Testis (tissue), 3 donors: ENCODE results near the gene MATN1. TPM values are rescaled to one million over a fixed set of nuclear protein-coding genes. Genes with fewer than 3 reads are reported as not detected.

Experiments used
- DNase-seq: peaks from one replicate; pipeline ENCODE4 v3.0.0-alpha.2; 2019
- H3K27ac ChIP-seq, 2 donors: fragments of 200-600 bp; sonication (generic); one replicate each; pipeline ENCODE4 v1.5.1; 2019
- H3K27me3 ChIP-seq: fragments of 200-600 bp; sonication (generic); one replicate; pipeline ENCODE4 v1.5.1; 2019
- H3K36me3 ChIP-seq: fragments of 200-600 bp; sonication (generic); one replicate; pipeline ENCODE4 v1.5.1; 2017; ENCODE audit warnings: low read depth; ENCODE audit errors: missing control alignments
- H3K4me1 ChIP-seq: fragments of 200-600 bp; sonication (generic); one replicate; pipeline ENCODE4 v1.5.1; 2019
- H3K4me3 ChIP-seq, 2 donors: fragments of 200-600 bp; sonication (generic); one replicate each; pipeline ENCODE4 v1.5.1; 2017 to 2019
- H3K9me3 ChIP-seq: fragments of 200-600 bp; sonication (generic); one replicate; pipeline ENCODE4 v1.5.1; 2017
- CTCF ChIP-seq, 3 experiments: fragments of 450-650 bp in 2 of 3; fragments of 200-600 bp in 1 of 3; sonication (generic) in 1 of 3; IDR thresholded peaks; one replicate each; pipeline ENCODE4 v1.5.1; 2016 to 2019; ENCODE audit warnings: antibody characterized with exemption in 3 of 3, mild to moderate bottlenecking in 2 of 3, moderate library complexity in 1 of 3
- POLR2A ChIP-seq: fragments of 450-650 bp; IDR thresholded peaks from one replicate; pipeline ENCODE4 v1.6.1; 2017; ENCODE audit warnings: antibody characterized with exemption, mild to moderate bottlenecking, moderate library complexity
- WGBS, 2 donors: methylation state at CpG; one replicate each; pipeline ENCODE4 v1.1.5; 2018; 5-methylcytosine and 5-hydroxymethylcytosine counted together
- intact Hi-C: fragments of 100-400 bp; cut with DNase I; formaldehyde crosslinking; loops from one replicate; pipeline ENCODE4 v1.15.1; 2023; ENCODE audit warnings: low total_unique reads
- polyA plus RNA-seq: library from polyadenylated mRNA; stranded (reverse); fragments of 350-450 nt; fragmentation: Illumina TruSeq; extraction: RNeasy Lipid Tissue Mini Kit (QIAGEN cat#74804); gene quantifications from one replicate; pipeline ENCODE4 v1.2.3, GENCODE V29; 2014; ENCODE audit warnings: low read depth, low replicate concordance; ENCODE audit not compliant: insufficient read depth
- total RNA-seq, 2 donors: library from RNA; depleted of rRNA; stranded (reverse); fragments of >200 nt; gene quantifications; one replicate each; pipeline ENCODE4 v1.2.3, GENCODE V29; 2016

The MATN1 gene
- total and polyA plus RNA-seq, 3 donors from 2014 or later, result 0.32 to 0.62 (median 0.55) TPM

- H3K9me3 ChIP-seq, result no peaks in the 10 kb centered on the region
- H3K27me3 ChIP-seq, result no peaks in the 10 kb centered on the region
- intact Hi-C loops, result no loop called here
- TF ChIP-seq CTCF (IDR thresholded peaks at IDR 0.05) (no peak), POLR2A (no peak)
- no peak for DNase-seq
- WGBS, 2 donors, result 85 to 90% methylated on average over 6 to 10 of the region's 10 CpGs
- no peak overlapping the region for H3K4me3 ChIP-seq
- peaks cover 10% of the 10 kb centered on the region for H3K4me1 ChIP-seq
- H3K27ac ChIP-seq, result no peak overlapping the region
- H3K36me3 ChIP-seq, result no peaks in the 10 kb centered on the region
Measured at GRCh38 chr1:30763651-30764248, 40.4 kb upstream of the MATN1 start.

- no peak overlapping the region for H3K27ac ChIP-seq
- no peak overlapping the region for H3K4me3 ChIP-seq
- peaks cover 10% of the 10 kb centered on the region for H3K4me1 ChIP-seq
- intact Hi-C loops, result no loop called here
- no peaks in the 10 kb centered on the region for H3K36me3 ChIP-seq
- H3K27me3 ChIP-seq, result no peaks in the 10 kb centered on the region
- DNase-seq, result no peak
- no peaks in the 10 kb centered on the region for H3K9me3 ChIP-seq
- 92 to 93% methylated on average over 6 to 7 of the region's 7 CpGs for WGBS, 2 donors
- TF ChIP-seq POLR2A (no peak), CTCF (IDR thresholded peaks at IDR 0.05) (no peak)
Measured at GRCh38 chr1:30762930-30763650, 39.7 kb upstream of the MATN1 start.

- 85 to 100% methylated on average over 1 to 6 of the region's 6 CpGs for WGBS, 2 donors
- H3K27ac ChIP-seq, result no peak overlapping the region
- H3K36me3 ChIP-seq, result no peaks in the 10 kb centered on the region
- no peak for DNase-seq
- intact Hi-C loops, result no loop called here
- no peaks in the 10 kb centered on the region for H3K27me3 ChIP-seq
- no peak overlapping the region for H3K4me3 ChIP-seq
- no peaks in the 10 kb centered on the region for H3K9me3 ChIP-seq
- peaks cover 10% of the 10 kb centered on the region for H3K4me1 ChIP-seq
- no peak for TF ChIP-seq POLR2A
- TF ChIP-seq CTCF (IDR thresholded peaks at IDR 0.05), result no peak
Measured at GRCh38 chr1:30762152-30762929, 39.0 kb upstream of the MATN1 start.

- Histone ChIP-seq H3K27me3 (no peaks in the 10 kb centered on the region), H3K4me1 (peaks cover 10% of the 10 kb centered on the region), H3K4me3 (no peak overlapping the region), H3K9me3 (no peaks in the 10 kb centered on the region), H3K27ac (no peak overlapping the region), H3K36me3 (no peaks in the 10 kb centered on the region)
- TF ChIP-seq POLR2A (no peak), CTCF (IDR thresholded peaks at IDR 0.05) (no peak)
- WGBS, 2 donors, result 53 to 58% methylated on average over 8 to 11 of the region's 11 CpGs
- intact Hi-C loops, result no loop called here
- DNase-seq, result no peak
Measured at GRCh38 chr1:30761381-30762151, 38.2 kb upstream of the MATN1 start.
